Measurements from ENCODE around the gene DBF4B.

GRCh38 chr17:44772308-44773045 is 64.0 kb downstream of the DBF4B start:
- TF ChIP-seq, protein P1, sequence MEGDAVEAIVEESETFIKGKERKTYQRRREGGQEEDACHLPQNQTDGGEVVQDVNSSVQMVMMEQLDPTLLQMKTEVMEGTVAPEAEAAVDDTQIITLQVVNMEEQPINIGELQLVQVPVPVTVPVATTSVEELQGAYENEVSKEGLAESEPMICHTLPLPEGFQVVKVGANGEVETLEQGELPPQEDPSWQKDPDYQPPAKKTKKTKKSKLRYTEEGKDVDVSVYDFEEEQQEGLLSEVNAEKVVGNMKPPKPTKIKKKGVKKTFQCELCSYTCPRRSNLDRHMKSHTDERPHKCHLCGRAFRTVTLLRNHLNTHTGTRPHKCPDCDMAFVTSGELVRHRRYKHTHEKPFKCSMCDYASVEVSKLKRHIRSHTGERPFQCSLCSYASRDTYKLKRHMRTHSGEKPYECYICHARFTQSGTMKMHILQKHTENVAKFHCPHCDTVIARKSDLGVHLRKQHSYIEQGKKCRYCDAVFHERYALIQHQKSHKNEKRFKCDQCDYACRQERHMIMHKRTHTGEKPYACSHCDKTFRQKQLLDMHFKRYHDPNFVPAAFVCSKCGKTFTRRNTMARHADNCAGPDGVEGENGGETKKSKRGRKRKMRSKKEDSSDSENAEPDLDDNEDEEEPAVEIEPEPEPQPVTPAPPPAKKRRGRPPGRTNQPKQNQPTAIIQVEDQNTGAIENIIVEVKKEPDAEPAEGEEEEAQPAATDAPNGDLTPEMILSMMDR (IDR thresholded peaks at IDR 0.05): no peak
- TF ChIP-seq POLR2A (IDR thresholded peaks at IDR 0.05) (no peak), EP300 (IDR thresholded peaks at IDR 0.05) (no peak), POLR2AphosphoS5 (IDR thresholded peaks at IDR 0.05) (no peak)

Measured in sigmoid colon (tissue), 4 donors.